Thyroid gland (tissue), 4 donors: Measurements from ENCODE around the gene CAVIN1. TPM values are rescaled to one million over a fixed set of nuclear protein-coding genes. Genes with fewer than 3 reads are reported as not detected.
"Not testable (repeated sequence)": the region's sequence is repeated elsewhere in the genome, so short reads cannot be mapped to it uniquely, and the experiment has no call there.

Experiments used
- DNase-seq, 2 donors: peaks; one replicate each; pipeline ENCODE4 v3.0.0-alpha.2; 2019
- H3K27ac ChIP-seq, 3 donors: fragments of 200-600 bp; sonication (generic); 1 replicate in 2 of 3; 2 replicates in 1 of 3; pipeline ENCODE4 v1.5.1; 2016 to 2019; ENCODE audit warnings: mild to moderate bottlenecking in 1 of 3, moderate library complexity in 1 of 3
- H3K27me3 ChIP-seq: fragments of 200-600 bp; sonication (generic); one replicate; pipeline ENCODE4 v1.5.1; 2019
- H3K36me3 ChIP-seq, 2 donors: fragments of 200-600 bp; sonication (generic); one replicate each; pipeline ENCODE4 v1.5.1; 2016 to 2019
- H3K4me1 ChIP-seq, 2 donors: fragments of 200-600 bp; sonication (generic); one replicate each; pipeline ENCODE4 v1.5.1; 2017 to 2019
- H3K4me3 ChIP-seq, 3 donors: fragments of 200-600 bp; sonication (generic); replicated peaks in 1 of 3; 1 replicate in 2 of 3; 2 replicates in 1 of 3; pipeline ENCODE4 v1.5.1; 2016; ENCODE audit warnings: mild to moderate bottlenecking in 1 of 3
- H3K9me3 ChIP-seq: fragments of 200-600 bp; sonication (generic); one replicate; pipeline ENCODE4 v1.5.1; 2017
- POLR2A ChIP-seq, 2 donors: fragments of 450-650 bp; IDR thresholded peaks; one replicate each; pipeline ENCODE4 v1.6.1; 2017; ENCODE audit warnings: antibody characterized with exemption in 2 of 2, mild to moderate bottlenecking in 2 of 2, moderate library complexity in 1 of 2
- WGBS, 2 donors: methylation state at CpG; one replicate each; pipeline ENCODE4 v1.1.5; 2017; 5-methylcytosine and 5-hydroxymethylcytosine counted together
- intact Hi-C: fragments of 100-400 bp; cut with DNase I; formaldehyde crosslinking; loops from one replicate; pipeline ENCODE4 v1.15.1; 2023
- total RNA-seq, 4 donors: library from RNA; depleted of rRNA; stranded (reverse); fragments of >200 nt; gene quantifications; one replicate each; pipeline ENCODE4 v1.2.3, GENCODE V29; 2016
- TF ChIP-seq, protein P1 (sequence below), 6 experiments: fragments of 200-600 bp in 3 of 6; fragments of 450-650 bp in 3 of 6; sonication (generic) in 3 of 6; IDR thresholded peaks; one replicate each; pipeline ENCODE4 v1.5.1; 2016 to 2019; ENCODE audit warnings: antibody characterized with exemption in 6 of 6, mild to moderate bottlenecking in 2 of 6, inconsistent platforms in 1 of 6, moderate library complexity in 1 of 6

Gene CAVIN1
- total RNA-seq, 4 donors from 2014 or later, result 173 to 199 (median 187) TPM

- Histone ChIP-seq H3K4me1 (peaks cover 39 to 60% of the 10 kb centered on the region in 2 donors), H3K9me3 (no peaks in the 10 kb centered on the region), H3K27ac (peak overlapping the region; percentile 28 to 90 (median 58)), H3K36me3 (no peaks in the 10 kb centered on the region), H3K27me3 (no peaks in the 10 kb centered on the region), H3K4me3 (no peak overlapping the region)
- no peak for TF ChIP-seq POLR2A (IDR thresholded peaks at IDR 0.05)
- TF ChIP-seq, protein P1, sequence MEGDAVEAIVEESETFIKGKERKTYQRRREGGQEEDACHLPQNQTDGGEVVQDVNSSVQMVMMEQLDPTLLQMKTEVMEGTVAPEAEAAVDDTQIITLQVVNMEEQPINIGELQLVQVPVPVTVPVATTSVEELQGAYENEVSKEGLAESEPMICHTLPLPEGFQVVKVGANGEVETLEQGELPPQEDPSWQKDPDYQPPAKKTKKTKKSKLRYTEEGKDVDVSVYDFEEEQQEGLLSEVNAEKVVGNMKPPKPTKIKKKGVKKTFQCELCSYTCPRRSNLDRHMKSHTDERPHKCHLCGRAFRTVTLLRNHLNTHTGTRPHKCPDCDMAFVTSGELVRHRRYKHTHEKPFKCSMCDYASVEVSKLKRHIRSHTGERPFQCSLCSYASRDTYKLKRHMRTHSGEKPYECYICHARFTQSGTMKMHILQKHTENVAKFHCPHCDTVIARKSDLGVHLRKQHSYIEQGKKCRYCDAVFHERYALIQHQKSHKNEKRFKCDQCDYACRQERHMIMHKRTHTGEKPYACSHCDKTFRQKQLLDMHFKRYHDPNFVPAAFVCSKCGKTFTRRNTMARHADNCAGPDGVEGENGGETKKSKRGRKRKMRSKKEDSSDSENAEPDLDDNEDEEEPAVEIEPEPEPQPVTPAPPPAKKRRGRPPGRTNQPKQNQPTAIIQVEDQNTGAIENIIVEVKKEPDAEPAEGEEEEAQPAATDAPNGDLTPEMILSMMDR (IDR thresholded peaks at IDR 0.05), result no peak
- 37 to 45% methylated on average over 3 of the region's 3 CpGs for WGBS, 2 donors
- DNase-seq, result no peak
- intact Hi-C loops, result loop anchor here (5.0 kb wide), 1 partner anchor 34 kb away; no protein-coding TSS in a partner anchor
These were observed 42.1 kb downstream of the CAVIN1 start for GRCh38 chr17:42380935-42381334.

- H3K4me3 ChIP-seq, result no peak overlapping the region
- DNase-seq, result no peak
- no peaks in the 10 kb centered on the region for H3K9me3 ChIP-seq
- 14 to 15% methylated on average over 6 of the region's 6 CpGs for WGBS, 2 donors
- no peaks in the 10 kb centered on the region for H3K36me3 ChIP-seq
- TF ChIP-seq, protein P1 (IDR thresholded peaks at IDR 0.05), result no peak
- TF ChIP-seq POLR2A (IDR thresholded peaks at IDR 0.05), result no peak
- intact Hi-C loops, result no loop called here
- H3K27me3 ChIP-seq, result no peaks in the 10 kb centered on the region
- H3K27ac ChIP-seq, result peak overlapping the region; percentile 58 to 90 (median 78)
- peaks cover 47 to 50% of the 10 kb centered on the region in 2 donors for H3K4me1 ChIP-seq
These were observed 44.0 kb downstream of the CAVIN1 start for GRCh38 chr17:42378959-42379594.

- 70 to 72% methylated on average over 10 of the region's 10 CpGs for WGBS, 2 donors
- Histone ChIP-seq H3K27ac (peak overlapping the region; percentile 58 to 90 (median 78)), H3K4me3 (no peak overlapping the region), H3K36me3 (no peaks in the 10 kb centered on the region), H3K27me3 (no peaks in the 10 kb centered on the region), H3K9me3 (no peaks in the 10 kb centered on the region), H3K4me1 (peaks cover 48 to 50% of the 10 kb centered on the region in 2 donors)
- TF ChIP-seq, protein P1 (IDR thresholded peaks at IDR 0.05), result no peak
- no peak for TF ChIP-seq POLR2A (IDR thresholded peaks at IDR 0.05)
- DNase-seq, result no peak
- intact Hi-C loops, result no loop called here
These were observed 44.6 kb downstream of the CAVIN1 start for GRCh38 chr17:42378359-42378958.

- H3K9me3 ChIP-seq, result no peaks in the 10 kb centered on the region
- TF ChIP-seq, protein P1 (IDR thresholded peaks at IDR 0.05), result no peak
- TF ChIP-seq POLR2A (IDR thresholded peaks at IDR 0.05), result no peak
- 94 to 100% methylated on average over 1 of the region's 1 CpG for WGBS, 2 donors
- DNase-seq, result no peak
- H3K4me1 ChIP-seq, result peaks cover 19 to 27% of the 10 kb centered on the region in 2 donors
- H3K4me3 ChIP-seq, result no peak overlapping the region
- H3K27ac ChIP-seq, result peak overlapping the region in 2 of 3 donors; percentile 1 to 40
- intact Hi-C loops, result no loop called here
- peaks cover 0 to 3% of the 10 kb centered on the region in 2 donors for H3K36me3 ChIP-seq
- H3K27me3 ChIP-seq, result no peaks in the 10 kb centered on the region
These were observed 49.2 kb downstream of the CAVIN1 start for GRCh38 chr17:42373896-42374295.

DNA sequence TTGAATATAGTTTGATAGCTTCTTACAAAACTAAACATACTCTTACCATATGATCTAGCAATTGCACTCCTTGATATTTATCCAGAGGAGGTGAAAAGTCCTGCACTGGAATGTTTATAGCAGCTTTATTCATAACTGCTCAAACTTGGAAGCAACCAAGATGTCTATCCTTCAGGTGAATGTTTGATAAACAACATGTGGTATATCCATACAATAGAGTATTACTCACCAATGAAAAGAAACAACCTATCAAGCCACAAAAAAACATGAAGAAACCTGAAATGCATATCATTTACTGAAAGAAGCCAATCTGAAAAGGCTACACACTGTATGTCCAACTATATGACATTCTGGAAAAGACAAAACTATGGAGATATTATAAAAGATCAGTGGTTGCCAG is 50.9 kb downstream of the CAVIN1 start:
- peaks cover 25 to 35% of the 10 kb centered on the region in 2 donors for H3K4me1 ChIP-seq
- peak overlapping the region in 1 of 3 donors; percentile 33 for H3K27ac ChIP-seq
- DNase-seq, result no peak
- peaks cover 0 to 3% of the 10 kb centered on the region in 2 donors for H3K36me3 ChIP-seq
- no peaks in the 10 kb centered on the region for H3K27me3 ChIP-seq
- H3K4me3 ChIP-seq, result no peak overlapping the region
- TF ChIP-seq POLR2A (IDR thresholded peaks at IDR 0.05), result no peak
- TF ChIP-seq, protein P1 (IDR thresholded peaks at IDR 0.05), result no peak
- no peaks in the 10 kb centered on the region for H3K9me3 ChIP-seq
- intact Hi-C loops, result no loop called here

GRCh38 chr17:42368797-42369561 is 54.1 kb downstream of the CAVIN1 start:
- H3K4me3 ChIP-seq, intact Hi-C loops, H3K27me3 ChIP-seq, DNase-seq, H3K36me3 ChIP-seq, H3K9me3 ChIP-seq: not testable (repeated sequence)
- Histone ChIP-seq H3K4me1 (peaks cover 42 to 58% of the 10 kb centered on the region in 2 donors), H3K27ac (peak overlapping the region in 2 of 3 donors; percentile 91 to 96)
- 84% methylated on average over 12 of the region's 12 CpGs for WGBS, 2 donors

- H3K27me3 ChIP-seq, H3K9me3 ChIP-seq, intact Hi-C loops, H3K36me3 ChIP-seq, H3K4me3 ChIP-seq: not testable (repeated sequence)
- peaks cover 49 to 63% of the 10 kb centered on the region in 2 donors for H3K4me1 ChIP-seq
- WGBS, 2 donors, result 84 to 88% methylated on average over 5 of the region's 5 CpGs
- peak; percentile 18 to 59 for DNase-seq
- peak overlapping the region in 2 of 3 donors; percentile 91 to 96 for H3K27ac ChIP-seq
These were observed 54.7 kb downstream of the CAVIN1 start for GRCh38 chr17:42368310-42368709.
